H1 (cell line): ENCODE data around the gene GUCY1A1. TPM values are rescaled to one million over a fixed set of nuclear protein-coding genes. Genes with fewer than 3 reads are reported as not detected.

ENCODE experiments used
- E2F6 ChIP-seq: IDR thresholded peaks from 2 replicates; pipeline ENCODE4 v1.6.1; 2012; ENCODE audit warnings: inconsistent platforms
- HDAC6 ChIP-seq: IDR thresholded peaks from one replicate; pipeline ENCODE4 v1.7.1; 2012; ENCODE audit warnings: low read depth, mild to moderate bottlenecking, inconsistent platforms, low read length, moderate library complexity
- KDM4A ChIP-seq: IDR thresholded peaks from one replicate; pipeline ENCODE4 v1.7.1; 2012; ENCODE audit warnings: low read depth, mild to moderate bottlenecking, moderate library complexity, low read length, inconsistent platforms; ENCODE audit not compliant: severe bottlenecking
- SIX5 ChIP-seq: IDR thresholded peaks from 2 replicates; pipeline ENCODE4 v1.6.1; 2011; ENCODE audit warnings: mild to moderate bottlenecking, low read depth, low read length
- TCF12 ChIP-seq: IDR thresholded peaks from 2 replicates; pipeline ENCODE4 v1.6.1; 2011; ENCODE audit warnings: low read depth, mild to moderate bottlenecking, low read length
- polyA plus RNA-seq, 7 experiments: library from polyadenylated mRNA; depleted of rRNA in 3 of 7; stranded (reverse) in 5 of 7; unstranded in 2 of 7; fragments of >200 nt in 5 of 7; fragments of 200-250 nt in 2 of 7; gene quantifications; 1 replicate in 5 of 7; 2 replicates in 1 of 7; 4 replicates in 1 of 7; pipeline versions ENCODE4 v1.2.1 to v1.2.3, GENCODE V29; 2011 to 2013; ENCODE audit warnings: missing spikeins in 2 of 7, mixed read lengths in 2 of 7
- total RNA-seq: library from RNA; stranded (reverse); fragmentation: NEBNext Ultra II Directional; extraction: Animal tissue kit (Norgen Biotek cat#: 25700); gene quantifications from 2 replicates; pipeline ENCODE4 v1.2.1, GENCODE V29; 2021

The GUCY1A1 gene
- total and polyA plus RNA-seq, 2 of the 8 experiments (the other 6 are each of a cell fraction or from before 2014, with no cell fraction given): not detected

GRCh38 chr4:155774033-155774432, 107.4 kb downstream of the GUCY1A1 start (continued):
- TF ChIP-seq TCF12: no peak
- TF ChIP-seq SIX5: no peak
- TF ChIP-seq E2F6: no peak
- TF ChIP-seq HDAC6: no peak
- TF ChIP-seq KDM4A: no peak
